Mesodermal cell (in vitro differentiated cells): Measurements from ENCODE around the gene ATG16L1.

Experiments used
- H3K27ac ChIP-seq: 2 replicates; pipeline ENCODE4 v1.7.0; 2013; ENCODE audit warnings: mild to moderate bottlenecking, low read depth, low read length, moderate library complexity; ENCODE audit not compliant: severe bottlenecking
- H3K36me3 ChIP-seq: 2 replicates; pipeline ENCODE4 v1.7.1; 2013; ENCODE audit warnings: mild to moderate bottlenecking, low read length, moderate library complexity; ENCODE audit not compliant: control insufficient read depth, insufficient read depth
- H3K4me1 ChIP-seq: one replicate; pipeline ENCODE4 v1.7.1; 2013; ENCODE audit warnings: mild to moderate bottlenecking, low read length; ENCODE audit not compliant: insufficient read depth, control insufficient read depth, poor library complexity, severe bottlenecking
- H3K4me3 ChIP-seq: 2 replicates; pipeline ENCODE4 v1.7.0; 2013; ENCODE audit warnings: low read length, control low read depth, mild to moderate bottlenecking; ENCODE audit not compliant: insufficient read depth, poor library complexity, severe bottlenecking; ENCODE audit errors: extremely low read depth
- H3K9me3 ChIP-seq: 2 replicates; pipeline ENCODE4 v1.7.1; 2013; ENCODE audit warnings: mild to moderate bottlenecking, low read length, moderate library complexity; ENCODE audit not compliant: control insufficient read depth
- WGBS, 2 experiments: methylation state at CpG; one replicate each; pipeline ENCODE4 v1.1.5; 2013; ENCODE audit warnings: missing lambda C conversion rate in 2 of 2; ENCODE audit not compliant: insufficient coverage in 2 of 2; 5-methylcytosine and 5-hydroxymethylcytosine counted together

Gene ATG16L1

GRCh38 chr2:233244818-233245217 lies 6.7 kb upstream of the ATG16L1 start:
- 76% methylated on average over 3 of the region's 5 CpGs; no CpG with 5 or more reads in 1 of the 2 experiments for WGBS, 2 experiments
- no peak overlapping the region for H3K4me3 ChIP-seq
- no peaks in the 10 kb centered on the region for H3K9me3 ChIP-seq
- no peaks in the 10 kb centered on the region for H3K4me1 ChIP-seq
- no peak overlapping the region for H3K27ac ChIP-seq
- no peaks in the 10 kb centered on the region for H3K36me3 ChIP-seq

GRCh38 chr2:233245406-233245805 lies 6.1 kb upstream of the ATG16L1 start:
- H3K4me1 ChIP-seq, result no peaks in the 10 kb centered on the region
- WGBS, 2 experiments, result 100% methylated on average over 2 of the region's 6 CpGs
- H3K36me3 ChIP-seq, result no peaks in the 10 kb centered on the region
- H3K27ac ChIP-seq, result no peak overlapping the region
- peaks cover 4% of the 10 kb centered on the region for H3K9me3 ChIP-seq
- H3K4me3 ChIP-seq, result no peak overlapping the region

DNA sequence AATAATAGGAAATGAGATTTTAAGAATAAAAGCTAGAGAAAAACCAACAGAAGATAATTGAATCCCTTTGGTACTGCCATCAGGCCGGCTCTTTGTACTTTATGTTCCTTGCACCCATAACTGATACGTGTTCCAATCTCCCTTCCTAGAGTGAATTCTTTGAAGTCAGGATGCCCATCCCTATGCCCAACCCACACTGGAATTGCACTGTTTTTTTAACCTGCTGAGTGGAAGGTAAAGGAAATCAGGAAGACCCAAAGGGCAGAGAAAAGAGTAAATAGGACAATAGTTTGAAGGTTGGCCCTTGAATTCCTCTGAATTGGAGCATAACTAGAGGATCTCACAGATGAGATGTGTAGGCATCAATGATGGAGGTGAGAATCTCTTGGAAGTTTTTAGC lies 4.4 kb upstream of the ATG16L1 start:
- Histone ChIP-seq H3K4me3 (no peak overlapping the region), H3K27ac (no peak overlapping the region), H3K4me1 (no peaks in the 10 kb centered on the region), H3K9me3 (peaks cover 8% of the 10 kb centered on the region), H3K36me3 (no peaks in the 10 kb centered on the region)
- 94 to 100% methylated on average over 2 of the region's 2 CpGs for WGBS, 2 experiments

- H3K9me3 ChIP-seq, result peaks cover 8% of the 10 kb centered on the region
- H3K27ac ChIP-seq, result no peak overlapping the region
Measured at GRCh38 chr2:233247744-233248143, 3.7 kb upstream of the ATG16L1 start.

GRCh38 chr2:233248999-233249398 lies 2.5 kb upstream of the ATG16L1 start:
- Histone ChIP-seq H3K27ac (no peak overlapping the region), H3K4me1 (no peaks in the 10 kb centered on the region), H3K36me3 (no peaks in the 10 kb centered on the region), H3K4me3 (no peak overlapping the region), H3K9me3 (peaks cover 8% of the 10 kb centered on the region)
- WGBS, 2 experiments, result 83 to 85% methylated on average over 6 to 7 of the region's 7 CpGs

More at GRCh38 chr2:233247744-233248143, 3.7 kb upstream of the ATG16L1 start:
- Histone ChIP-seq H3K4me1 (no peaks in the 10 kb centered on the region), H3K36me3 (no peaks in the 10 kb centered on the region), H3K4me3 (no peak overlapping the region)

DNA sequence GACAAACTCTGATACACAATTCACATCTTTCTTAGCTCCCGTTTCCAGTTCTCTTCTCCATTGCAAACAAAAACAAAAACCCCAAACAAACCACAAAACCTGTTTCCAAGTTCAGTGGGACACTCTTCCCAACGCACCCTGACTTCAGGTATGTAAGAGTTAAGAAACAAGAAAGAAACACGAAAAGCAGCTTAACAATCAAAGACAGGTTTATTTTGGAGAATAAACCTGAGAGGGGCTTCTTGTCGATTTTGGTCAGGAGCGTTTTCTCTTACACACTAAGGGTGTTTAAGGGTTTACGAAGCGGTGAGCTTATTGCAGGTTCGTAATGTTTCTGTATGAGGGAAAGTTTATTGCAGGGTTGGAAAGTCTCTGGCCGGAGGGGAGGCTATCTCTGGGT lies 905 bp upstream of the ATG16L1 start:
- Histone ChIP-seq H3K36me3 (peaks cover 6% of the 10 kb centered on the region), H3K4me3 (no peak overlapping the region), H3K9me3 (peaks cover 8% of the 10 kb centered on the region), H3K4me1 (no peaks in the 10 kb centered on the region), H3K27ac (no peak overlapping the region)
- WGBS, 2 experiments, result 97 to 100% methylated on average over 5 to 7 of the region's 9 CpGs

GRCh38 chr2:233250985-233251305 lies 528 bp upstream of the ATG16L1 start:
- no peak overlapping the region for H3K27ac ChIP-seq
- H3K36me3 ChIP-seq, result peaks cover 10% of the 10 kb centered on the region
- H3K4me1 ChIP-seq, result no peaks in the 10 kb centered on the region
- no peak overlapping the region for H3K4me3 ChIP-seq
- peaks cover 8% of the 10 kb centered on the region for H3K9me3 ChIP-seq
- 100% methylated on average over 1 of the region's 1 CpG; no CpG with 5 or more reads in 1 of the 2 experiments for WGBS, 2 experiments

DNA sequence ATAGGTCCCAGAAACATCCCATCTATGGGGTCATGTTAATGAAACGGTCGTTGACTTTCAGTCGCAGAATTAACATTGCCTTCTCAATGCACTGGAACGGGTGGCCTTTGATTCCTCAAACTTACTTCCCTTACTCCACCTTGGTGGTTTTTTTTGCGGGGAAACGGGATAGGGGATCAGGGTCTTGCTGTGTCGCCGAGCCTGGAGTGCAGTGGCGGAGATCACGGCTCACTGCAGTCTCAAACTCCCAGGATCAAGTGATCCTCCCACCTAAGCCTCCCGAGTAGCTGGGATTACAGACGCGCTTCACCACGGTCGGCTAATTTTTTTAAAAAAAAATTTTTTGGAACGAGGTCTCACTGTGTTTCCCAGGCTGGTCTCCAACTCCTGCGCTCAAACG lies 754 bp downstream of the ATG16L1 start:
- no peaks in the 10 kb centered on the region for H3K4me1 ChIP-seq
- peak overlapping the region; percentile 90 for H3K4me3 ChIP-seq
- H3K27ac ChIP-seq, result peak overlapping the region; percentile 52
- H3K36me3 ChIP-seq, result peaks cover 22% of the 10 kb centered on the region
- peaks cover 8% of the 10 kb centered on the region for H3K9me3 ChIP-seq
- WGBS, 2 experiments, result 0% methylated on average over 11 to 14 of the region's 18 CpGs

- Histone ChIP-seq H3K4me3 (no peak overlapping the region), H3K36me3 (peaks cover 44% of the 10 kb centered on the region), H3K9me3 (peaks cover 6% of the 10 kb centered on the region), H3K27ac (no peak overlapping the region), H3K4me1 (no peaks in the 10 kb centered on the region)
- 94 to 95% methylated on average over 4 to 10 of the region's 11 CpGs for WGBS, 2 experiments
Measured at GRCh38 chr2:233255151-233255550, 3.7 kb downstream of the ATG16L1 start.

DNA sequence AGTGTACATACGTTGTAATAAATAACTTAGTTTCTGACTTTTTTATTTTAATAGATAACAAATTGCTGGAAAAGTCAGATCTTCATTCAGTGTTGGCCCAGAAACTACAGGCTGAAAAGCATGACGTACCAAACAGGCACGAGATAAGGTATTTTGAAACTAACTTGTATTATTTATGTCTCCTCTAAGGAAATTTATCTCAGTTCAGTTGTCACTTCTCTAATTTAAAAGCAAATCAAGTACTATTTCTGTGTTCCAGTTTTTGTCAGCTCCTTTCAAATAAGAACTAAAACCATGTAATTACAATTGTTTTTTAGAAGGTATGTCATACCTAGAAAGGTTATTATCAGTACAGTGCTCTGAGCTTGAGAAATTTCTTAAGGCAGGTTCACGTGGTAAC lies 4.6 kb downstream of the ATG16L1 start:
- Histone ChIP-seq H3K9me3 (no peaks in the 10 kb centered on the region), H3K36me3 (peaks cover 52% of the 10 kb centered on the region), H3K27ac (no peak overlapping the region), H3K4me3 (no peak overlapping the region), H3K4me1 (no peaks in the 10 kb centered on the region)
- WGBS, 2 experiments, result 100% methylated on average over 2 of the region's 4 CpGs; no CpG with 5 or more reads in 1 of the 2 experiments

GRCh38 chr2:233258211-233258610 lies 6.7 kb downstream of the ATG16L1 start:
- no peaks in the 10 kb centered on the region for H3K9me3 ChIP-seq
- H3K4me1 ChIP-seq, result no peaks in the 10 kb centered on the region
- peaks cover 74% of the 10 kb centered on the region for H3K36me3 ChIP-seq
- no peak overlapping the region for H3K27ac ChIP-seq
- H3K4me3 ChIP-seq, result no peak overlapping the region
- WGBS, 2 experiments, result 100% methylated on average over 1 of the region's 2 CpGs; no CpG with 5 or more reads in 1 of the 2 experiments
